ENCODE data around the gene FAM111A. TPM values are rescaled to one million over a fixed set of nuclear protein-coding genes. Genes with fewer than 3 reads are reported as not detected.

The FAM111A gene
- polyA plus RNA-seq, 4 donors, result 48.3 to 90.1 (median 65.6) TPM

DNA sequence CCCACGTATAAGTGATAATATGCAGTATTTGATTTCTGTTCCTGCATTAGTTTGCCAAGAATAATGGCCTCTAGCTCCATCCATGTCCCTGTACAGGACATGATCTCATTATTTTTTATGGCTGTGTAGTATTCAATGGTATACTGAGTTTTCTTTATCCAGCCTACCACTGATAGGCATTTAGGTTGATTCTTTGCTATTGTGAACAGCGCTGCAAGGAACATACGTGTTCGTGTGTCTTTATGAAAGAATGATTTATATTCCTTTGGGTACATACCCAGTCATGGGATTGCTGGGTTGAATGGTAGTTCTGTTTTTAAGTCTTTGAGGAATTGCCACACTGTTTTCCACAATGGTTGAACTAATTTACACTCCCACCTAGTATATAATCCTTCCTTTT lies 1.5 kb upstream of the FAM111A start:
- DNase-seq (ENCODE audit: low read depth in 4 of 4, low spot score in 2 of 4), result no peak

DNA sequence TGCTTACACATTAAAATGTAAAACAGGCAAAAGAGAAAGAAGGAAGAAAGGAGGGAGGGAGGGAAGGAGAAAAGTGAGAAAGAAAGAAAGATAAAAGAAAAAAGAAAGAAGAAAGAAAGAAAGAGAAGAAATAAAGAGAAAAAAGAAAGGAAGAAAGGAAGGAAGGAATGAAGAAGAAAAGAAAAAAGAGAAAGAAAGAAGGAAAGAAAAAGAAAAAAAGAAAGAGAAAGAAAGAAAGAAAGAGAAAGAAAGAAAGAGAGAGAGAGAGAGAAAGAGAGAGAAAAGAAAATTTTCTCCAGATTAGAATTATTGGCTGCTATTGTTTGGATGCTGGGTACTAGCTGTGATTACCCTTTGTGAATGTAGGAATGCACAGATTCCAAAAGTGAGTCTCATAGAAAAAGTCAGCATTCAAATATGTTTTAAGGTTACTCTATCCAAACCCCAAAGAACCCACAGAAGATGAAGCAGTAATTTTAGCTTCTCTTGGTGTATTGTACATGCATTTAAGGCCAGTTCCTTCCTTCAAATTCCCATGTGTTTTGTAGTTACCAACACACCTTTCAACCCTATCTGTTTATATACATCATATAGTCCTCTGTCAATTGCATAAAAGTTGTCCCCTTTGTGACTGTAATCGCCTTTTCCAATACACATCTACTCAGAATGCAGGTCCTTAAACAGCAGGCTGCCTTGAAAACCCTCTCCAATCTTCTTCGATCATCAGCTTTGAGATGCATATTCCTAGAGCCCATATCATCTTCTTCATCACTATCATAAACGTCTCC lies 789 bp upstream of the FAM111A start:
- no peak for DNase-seq (ENCODE audit: low read depth in 4 of 4, low spot score in 2 of 4)

DNA sequence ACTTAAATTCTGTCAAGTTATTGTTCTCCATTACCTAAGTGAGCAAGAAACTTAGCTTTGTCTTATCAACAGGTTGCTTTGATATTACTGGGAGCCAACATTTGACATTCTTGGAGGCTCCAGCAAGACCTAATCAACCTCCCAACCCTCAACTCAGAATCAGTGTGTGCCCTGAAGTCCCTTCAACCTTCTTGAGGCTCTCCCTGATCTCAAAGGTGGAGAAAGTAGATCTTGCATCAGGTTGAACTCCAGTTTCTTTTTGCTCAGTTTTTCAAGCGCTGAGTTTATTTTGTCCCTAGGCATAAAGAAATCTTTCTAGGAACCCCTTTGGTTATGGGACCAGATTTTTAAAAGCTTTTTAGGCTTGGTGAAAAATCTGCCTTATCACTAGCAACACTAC lies 1.4 kb downstream of the FAM111A start:
- no peak for DNase-seq (ENCODE audit: low read depth in 4 of 4, low spot score in 2 of 4)

DNA sequence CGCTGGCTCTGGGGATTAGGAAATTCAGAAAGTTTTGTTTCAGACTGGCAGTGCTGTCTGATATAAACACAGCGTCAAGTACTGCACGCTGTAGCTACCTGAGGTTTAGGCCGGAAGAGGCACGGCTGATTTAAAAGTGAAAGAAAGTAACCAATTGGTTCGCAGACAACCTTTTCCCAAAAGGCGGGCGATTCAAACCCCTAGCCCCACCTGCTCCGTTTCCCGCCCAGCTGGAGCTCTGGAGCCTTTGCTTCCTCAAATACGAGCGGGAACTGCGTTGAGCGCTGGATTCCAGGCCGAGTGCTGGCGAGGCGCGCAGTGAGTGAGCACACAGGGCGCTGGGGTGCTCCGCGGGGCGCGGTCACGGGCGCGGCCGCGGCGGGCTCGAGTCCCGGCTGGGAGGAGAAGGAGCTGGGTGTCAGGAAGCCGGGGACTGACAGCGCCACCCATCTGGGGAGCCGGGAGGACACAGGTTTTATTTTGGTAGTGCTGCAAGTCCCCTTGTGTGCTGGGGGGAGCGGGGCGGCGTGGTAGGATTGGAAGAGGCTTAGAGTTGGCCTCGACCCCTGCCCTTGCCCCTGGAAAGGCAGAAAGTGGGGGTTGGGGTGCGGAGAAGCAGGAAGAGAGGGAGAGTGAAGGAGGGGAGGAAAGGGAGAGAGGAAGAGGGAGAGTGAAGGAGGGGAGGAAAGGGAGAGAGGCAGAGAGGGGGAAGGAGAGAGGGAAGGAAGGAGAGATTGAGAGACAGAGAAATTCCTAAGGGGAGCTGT lies 2.1 kb downstream of the FAM111A start:
- DNase-seq (ENCODE audit: low read depth in 4 of 4, low spot score in 2 of 4), result peak in 2 of 4 donors; percentile 76 to 82

DNA sequence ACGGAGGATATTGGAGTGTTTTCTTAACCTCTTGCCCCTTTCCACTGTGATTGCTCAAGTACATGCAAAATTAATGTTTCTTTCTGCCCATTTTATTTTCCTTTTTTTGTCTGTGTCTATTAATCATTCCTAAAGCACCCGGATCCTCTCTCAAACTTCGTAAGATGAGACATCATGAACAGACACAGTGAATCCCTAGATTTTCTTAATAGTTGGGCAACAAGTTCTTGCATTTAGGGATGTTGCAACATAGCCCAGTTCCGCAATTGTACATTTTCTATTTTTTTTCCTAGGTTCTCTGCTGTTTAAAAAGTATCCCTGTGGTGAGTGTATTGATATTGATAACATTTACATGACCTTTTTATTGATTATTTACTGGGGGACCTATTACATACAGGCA lies 2.9 kb downstream of the FAM111A start:
- no peak for DNase-seq (ENCODE audit: low read depth in 4 of 4, low spot score in 2 of 4)

DNA sequence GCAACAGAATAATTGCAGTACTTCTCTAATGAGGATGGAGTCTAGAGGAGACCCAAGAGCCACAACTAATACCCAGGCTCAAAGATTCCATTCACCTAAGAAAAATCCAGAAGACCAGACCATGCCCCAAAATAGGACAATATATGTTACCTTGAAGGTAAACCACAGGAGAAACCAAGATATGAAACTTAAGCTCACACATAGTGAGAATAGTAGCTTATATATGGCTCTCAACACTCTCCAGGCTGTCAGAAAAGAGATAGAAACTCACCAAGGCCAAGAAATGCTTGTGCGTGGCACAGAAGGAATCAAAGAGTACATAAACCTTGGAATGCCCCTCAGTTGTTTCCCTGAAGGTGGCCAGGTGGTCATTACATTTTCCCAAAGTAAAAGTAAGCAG lies 9.1 kb downstream of the FAM111A start:
- no peak for DNase-seq (ENCODE audit: low read depth in 4 of 4, low spot score in 2 of 4)

DNA sequence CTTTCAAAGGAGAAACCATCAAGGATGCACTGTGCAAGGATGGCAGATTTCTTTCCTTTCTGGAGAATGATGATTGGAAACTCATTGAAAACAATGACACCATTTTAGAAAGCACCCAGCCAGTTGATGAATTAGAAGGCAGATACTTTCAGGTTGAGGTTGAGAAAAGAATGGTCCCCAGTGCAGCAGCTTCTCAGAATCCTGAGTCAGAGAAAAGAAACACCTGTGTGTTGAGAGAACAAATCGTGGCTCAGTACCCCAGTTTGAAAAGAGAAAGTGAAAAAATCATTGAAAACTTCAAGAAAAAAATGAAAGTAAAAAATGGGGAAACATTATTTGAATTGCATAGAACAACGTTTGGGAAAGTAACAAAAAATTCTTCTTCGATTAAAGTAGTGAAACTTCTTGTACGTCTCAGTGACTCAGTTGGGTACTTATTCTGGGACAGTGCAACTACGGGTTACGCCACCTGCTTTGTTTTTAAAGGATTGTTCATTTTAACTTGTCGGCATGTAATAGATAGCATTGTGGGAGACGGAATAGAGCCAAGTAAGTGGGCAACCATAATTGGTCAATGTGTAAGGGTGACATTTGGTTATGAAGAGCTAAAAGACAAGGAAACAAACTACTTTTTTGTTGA lies 9.8 kb downstream of the FAM111A start:
- DNase-seq (ENCODE audit: low read depth in 4 of 4, low spot score in 2 of 4), result no peak

DNA sequence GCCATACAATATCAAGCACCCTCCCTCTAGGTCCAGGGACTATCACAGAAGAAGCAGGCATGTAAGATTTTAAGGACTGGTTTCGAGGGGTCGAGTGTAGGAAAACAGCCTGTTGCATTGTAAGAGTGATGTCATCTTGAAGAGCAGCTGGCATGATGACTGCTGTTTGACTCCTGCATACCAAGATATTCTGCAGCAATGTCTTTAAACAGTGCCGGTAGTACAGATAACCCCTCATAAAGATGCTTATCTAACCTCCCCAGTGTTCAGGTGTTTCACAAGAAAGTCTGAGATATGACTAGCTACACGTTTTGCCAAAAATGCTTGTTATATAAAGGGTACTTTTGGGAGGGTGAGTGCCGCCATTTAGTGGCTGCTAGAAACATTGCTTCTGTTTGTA lies 12.0 kb downstream of the FAM111A start:
- no peak for DNase-seq (ENCODE audit: low read depth in 4 of 4, low spot score in 2 of 4)

DNA sequence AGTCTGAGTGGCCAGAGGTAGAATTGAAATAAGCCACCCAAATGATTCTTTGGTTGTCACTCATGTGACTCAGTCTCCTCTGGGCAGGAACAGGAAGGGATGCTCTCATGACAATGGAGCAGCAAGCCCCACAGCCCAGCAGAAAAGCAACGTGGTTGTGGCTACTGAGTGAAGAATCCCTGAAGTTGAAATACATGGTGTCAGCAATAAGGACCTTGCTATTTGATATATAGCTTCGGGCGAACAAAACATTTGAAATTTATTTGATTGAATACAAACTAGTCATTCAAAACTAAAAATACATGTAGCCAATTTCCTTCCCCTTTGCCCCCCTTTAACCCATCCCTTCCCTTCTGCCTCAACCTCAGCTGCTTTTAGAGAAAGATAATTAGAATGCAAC lies 14.8 kb downstream of the FAM111A start:
- DNase-seq (ENCODE audit: low read depth in 4 of 4, low spot score in 2 of 4), result no peak

DNA sequence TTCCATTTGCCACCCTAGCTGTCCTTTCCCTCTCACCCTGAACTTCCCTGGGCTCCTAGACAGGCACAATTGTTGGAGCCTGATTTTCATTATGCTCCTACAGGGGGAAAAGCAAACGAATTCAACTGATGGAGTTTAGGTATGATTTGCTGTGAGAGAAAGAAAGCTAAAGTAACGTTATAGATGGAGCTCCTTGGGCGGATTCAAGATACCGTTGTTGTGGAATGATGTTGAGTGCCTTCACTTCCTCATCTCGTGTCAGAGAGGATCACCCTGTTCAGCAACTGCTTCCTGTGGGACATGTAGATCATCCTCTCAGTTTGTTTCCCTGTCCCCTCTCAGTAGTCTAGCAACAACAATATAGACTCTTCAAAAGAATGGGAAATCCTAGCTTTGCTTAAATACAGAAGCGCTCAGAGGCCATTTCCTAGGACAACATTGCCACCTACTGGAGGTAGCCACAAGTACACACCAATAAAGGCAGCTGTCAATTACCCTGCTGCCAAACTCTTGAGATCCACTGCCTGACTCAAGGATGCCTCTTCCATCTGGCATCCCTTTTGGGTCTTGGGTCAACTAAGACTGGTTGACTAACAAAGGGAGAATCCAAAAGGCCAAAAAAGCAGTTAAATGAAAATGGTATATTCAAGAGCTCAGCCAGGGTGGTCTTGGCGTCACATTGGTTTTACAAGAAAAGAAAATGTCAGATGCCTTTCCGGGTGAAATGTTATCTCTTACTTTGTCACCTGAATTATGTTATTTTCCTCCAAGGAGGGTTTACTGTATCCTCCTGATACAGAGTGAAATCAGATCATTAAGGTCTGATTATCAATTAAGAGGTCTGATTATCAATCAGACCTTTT lies 15.8 kb downstream of the FAM111A start:
- peak in 1 of 4 donors; percentile 62 for DNase-seq (ENCODE audit: low read depth in 4 of 4, low spot score in 2 of 4)

DNA sequence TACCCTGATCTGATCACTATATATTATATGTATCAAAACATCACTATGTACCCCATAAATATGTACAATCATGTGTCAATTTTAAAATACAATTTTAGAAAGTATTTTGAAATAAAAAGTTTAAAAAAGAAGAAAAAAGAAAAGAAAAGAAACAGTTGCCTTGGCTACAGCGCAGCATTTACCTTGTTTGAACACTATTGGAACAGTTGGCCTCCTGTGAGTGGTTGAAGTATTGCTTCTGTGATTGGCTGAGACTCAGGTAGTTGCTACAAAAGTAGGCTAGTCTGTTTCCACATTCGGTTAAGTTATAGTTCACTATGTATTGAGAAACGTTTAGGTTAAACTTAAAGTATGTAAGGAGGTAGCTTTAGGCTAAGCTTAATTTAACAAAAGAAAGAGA lies 21.4 kb downstream of the FAM111A start:
- no peak for DNase-seq (ENCODE audit: low read depth in 4 of 4, low spot score in 2 of 4)

DNA sequence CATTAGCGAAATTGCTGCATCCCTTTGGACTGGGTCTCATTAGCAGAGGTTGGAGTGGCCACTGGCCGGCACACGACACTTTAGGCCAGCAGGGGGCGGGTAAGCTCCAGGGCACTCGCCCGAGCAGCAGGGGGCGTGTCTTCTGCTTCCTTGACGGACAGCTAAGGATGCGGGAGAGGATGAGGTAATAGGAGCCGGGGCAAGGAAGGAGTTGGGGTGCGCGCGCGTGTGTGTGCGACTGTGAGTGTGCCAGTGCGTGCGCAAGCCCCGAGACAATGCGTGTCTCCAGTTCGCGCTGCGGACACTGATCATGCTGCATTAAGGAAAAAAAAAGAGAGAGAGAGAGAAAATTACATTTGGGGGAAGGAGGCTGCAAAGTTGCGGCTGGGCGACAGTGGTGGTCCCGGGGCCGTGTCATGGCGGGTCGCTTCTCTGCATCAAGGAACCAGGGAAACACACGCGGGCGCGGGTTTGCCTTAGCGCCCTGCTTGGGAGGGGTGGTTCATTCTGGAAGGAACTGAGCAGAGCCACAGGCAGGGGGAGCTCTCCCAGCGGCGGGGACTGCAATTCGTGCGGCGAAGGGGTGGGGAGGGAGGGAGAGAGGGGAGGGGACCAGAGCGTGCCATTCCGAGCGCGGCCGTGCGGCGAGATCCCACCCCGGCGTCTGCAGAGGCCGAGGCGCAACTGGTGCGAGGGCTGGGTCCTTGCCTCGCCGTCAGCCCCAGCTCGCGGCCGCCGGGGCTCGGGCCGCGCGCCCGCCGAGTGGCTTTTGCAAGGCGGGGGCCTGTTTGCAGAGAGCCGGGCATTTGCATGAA lies 29.1 kb downstream of the FAM111A start, which contains the start of gene DTX4:
DTX4 (plus strand) TSS at position 625 of the 815 bp plus-strand sequence. CDS start 464 bp downstream, outside the sequence.
- peak; percentile 74 to 88 (median 82) for DNase-seq (ENCODE audit: low read depth in 4 of 4, low spot score in 2 of 4)

DNA sequence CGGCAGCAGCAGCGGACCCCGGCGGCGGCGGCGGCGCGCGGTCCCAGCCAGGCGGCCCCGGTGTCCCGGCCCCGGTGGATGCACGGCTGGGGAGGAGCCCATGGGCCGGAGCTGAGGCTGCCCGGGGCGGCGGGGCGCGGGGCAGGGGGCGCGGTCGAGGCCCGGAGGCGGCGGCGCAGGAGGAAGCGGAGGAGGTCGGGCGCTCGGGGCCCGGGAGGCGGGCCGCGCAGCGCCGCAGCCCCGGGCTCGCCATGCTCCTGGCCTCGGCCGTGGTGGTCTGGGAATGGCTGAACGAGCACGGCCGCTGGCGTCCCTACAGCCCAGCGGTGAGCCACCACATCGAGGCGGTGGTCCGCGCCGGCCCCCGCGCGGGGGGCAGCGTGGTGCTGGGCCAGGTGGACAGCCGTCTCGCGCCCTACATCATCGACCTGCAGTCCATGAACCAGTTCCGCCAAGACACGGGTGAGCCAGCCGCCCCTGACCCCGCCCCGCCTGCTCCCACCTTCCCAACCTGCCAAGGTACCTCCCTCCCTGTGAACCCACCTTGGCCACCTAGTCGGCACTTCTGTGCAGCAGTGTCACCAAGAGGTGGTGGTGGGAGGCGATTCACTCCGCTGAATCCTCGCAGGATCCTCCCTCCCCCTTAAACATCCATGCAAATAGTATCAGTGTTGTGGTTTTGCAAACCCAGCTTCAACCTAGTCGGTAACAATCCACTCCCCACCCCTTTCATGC lies 29.9 kb downstream of the FAM111A start:
- no peak for DNase-seq (ENCODE audit: low read depth in 4 of 4, low spot score in 2 of 4)

DNA sequence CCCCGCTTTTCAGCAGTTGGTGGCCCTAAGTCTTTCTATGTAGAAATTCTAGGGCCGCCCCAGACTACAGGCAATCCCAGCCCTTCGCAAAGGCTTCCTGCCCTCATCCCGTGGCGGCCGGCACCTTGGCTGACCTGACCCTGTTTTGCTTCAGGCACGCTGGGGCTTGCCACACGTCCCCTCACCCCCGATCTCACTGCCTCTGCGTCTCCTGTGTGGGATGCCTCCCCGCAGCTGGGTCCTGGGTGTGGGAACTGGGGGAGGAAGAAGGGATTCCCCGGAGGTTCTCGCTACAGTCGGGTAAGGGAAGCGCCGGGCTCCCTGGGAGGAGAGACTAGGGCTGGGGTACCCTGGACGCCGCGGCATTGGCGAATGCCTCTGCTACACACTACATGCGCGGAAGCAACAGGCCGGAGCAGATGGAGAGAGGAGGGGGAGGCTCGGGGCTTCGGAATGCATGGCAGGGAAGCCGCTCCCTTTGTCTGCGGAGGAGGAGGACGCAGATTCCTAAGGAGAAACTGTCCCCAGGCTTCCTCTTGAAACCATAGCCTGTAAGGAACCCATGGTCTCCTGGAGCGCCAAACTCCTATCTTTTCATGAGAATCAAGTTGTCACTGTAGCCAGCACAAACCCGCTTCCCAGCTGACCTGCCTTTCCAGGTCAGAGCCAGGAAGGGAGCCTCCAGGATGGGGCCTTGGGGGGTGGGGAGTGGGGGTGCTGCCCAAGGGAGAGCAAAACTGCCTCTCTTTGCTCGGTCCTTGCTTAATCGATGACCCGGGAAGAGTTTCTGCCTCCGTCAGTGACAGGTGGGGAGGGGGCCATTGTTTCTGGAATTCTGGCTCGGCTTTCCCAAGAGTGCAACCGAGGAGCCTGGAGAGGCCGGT lies 30.7 kb downstream of the FAM111A start:
- peak in 3 of 4 donors; percentile 52 to 64 (median 56) for DNase-seq (ENCODE audit: low read depth in 4 of 4, low spot score in 2 of 4)

DNA sequence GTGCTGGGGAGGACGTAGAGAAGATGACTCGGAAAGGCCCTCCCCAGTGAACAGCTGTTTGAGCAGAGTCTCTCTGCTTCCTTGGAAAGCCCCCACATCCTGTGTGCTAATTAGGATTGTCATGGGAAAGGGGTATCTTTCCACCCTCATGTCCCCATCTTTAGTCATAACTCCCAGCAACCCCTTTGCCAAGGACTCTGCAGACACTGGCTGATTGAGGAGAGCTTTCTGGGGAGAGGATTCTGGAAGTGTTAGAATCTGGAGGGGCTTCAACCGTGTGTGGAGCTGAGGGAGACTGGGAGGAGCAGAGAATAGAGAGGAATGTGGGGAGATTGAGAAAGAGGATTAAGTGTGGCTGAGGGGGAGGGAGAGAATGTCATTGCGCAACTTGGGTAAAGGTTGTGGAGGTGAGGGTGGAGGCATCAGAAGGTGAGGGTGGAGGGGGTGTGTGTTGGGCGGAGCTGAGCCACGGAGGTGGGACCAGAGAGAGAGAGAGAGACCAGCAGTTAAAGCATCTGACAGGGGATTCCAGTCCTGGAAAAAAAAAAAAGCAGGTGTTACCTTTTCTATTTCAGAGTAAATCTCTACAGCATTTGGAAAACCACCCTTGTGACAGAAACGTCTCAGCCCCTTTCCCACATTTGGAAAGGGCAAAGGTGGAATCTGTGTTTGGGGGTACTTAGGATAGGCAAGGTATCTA lies 31.5 kb downstream of the FAM111A start:
- no peak for DNase-seq (ENCODE audit: low read depth in 4 of 4, low spot score in 2 of 4)

DNA sequence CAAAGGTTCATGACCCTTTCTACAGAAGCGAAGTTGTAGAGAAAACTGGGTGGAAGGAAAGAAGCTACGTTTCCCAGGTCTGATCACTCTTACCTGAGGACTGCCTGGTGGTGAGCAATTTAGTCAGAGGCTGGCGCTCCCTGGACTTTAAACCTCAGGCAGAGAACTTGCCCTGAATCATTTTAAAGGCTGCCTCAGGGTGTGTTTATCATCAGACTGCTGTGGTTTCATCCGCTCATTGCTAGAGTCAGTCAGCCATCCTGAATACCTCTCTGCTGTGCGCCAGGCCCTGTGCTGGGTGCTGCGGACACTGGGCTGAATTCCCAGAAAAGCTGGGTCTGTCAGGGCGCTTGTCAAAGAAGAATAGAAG lies 32.0 kb downstream of the FAM111A start:
- DNase-seq (ENCODE audit: low read depth in 4 of 4, low spot score in 2 of 4), result no peak

DNA sequence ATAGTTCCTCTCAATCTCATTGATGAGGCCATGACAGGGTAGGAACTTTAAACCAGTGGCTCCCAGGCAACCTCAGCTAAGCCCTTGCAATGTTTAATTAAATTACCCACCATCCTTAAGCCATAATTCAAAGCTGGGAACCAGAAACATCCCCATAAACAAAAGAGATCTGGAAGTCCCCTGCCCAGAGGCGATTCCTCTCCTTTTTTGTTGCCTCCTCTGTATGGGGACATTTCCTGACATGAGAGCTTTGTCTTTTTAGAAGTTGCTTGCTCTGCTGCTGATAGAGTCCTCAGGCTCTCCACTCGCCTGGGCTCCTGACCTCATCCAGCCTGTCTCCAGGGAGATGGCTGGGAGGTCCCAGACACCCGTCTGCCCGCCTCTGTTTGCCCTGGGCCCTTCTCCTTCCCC lies 32.4 kb downstream of the FAM111A start:
- DNase-seq (ENCODE audit: low read depth in 4 of 4, low spot score in 2 of 4), result no peak

Data from left renal cortex interstitium (tissue), 4 donors.